ENCODE measurements around the gene CASP12. TPM values are rescaled to one million over a fixed set of nuclear protein-coding genes. Genes with fewer than 3 reads are reported as not detected.

CASP12 gene
- total and polyA plus RNA-seq, 9 of the 15 experiments (the other 6 are each of a cell fraction or from before 2014, with no cell fraction given), result not detected

- in situ Hi-C loops (cut with MboI) (no loop called here), intact Hi-C loops (cut with micrococcal nuclease) (no loop called here)
- Histone ChIP-seq H3K9me3 (replicated peaks; ENCODE audit: control insufficient read depth, insufficient read depth, low read depth, low read length) (no peaks in the 10 kb centered on the region; the same call in 1 of the 2 replicates), H3K27ac (ENCODE audit: extremely low read depth, low read depth, low read length) (no peak overlapping the region), H3K4me2 (ENCODE audit: insufficient read depth, low read length) (no peak overlapping the region), H3K27me3 (ENCODE audit: control insufficient read depth in 2 of 2, insufficient read depth in 2 of 2, low read length in 2 of 2) (no peaks in the 10 kb centered on the region), H3K9me1 (ENCODE audit: control insufficient read depth, insufficient read depth, low read length) (no peaks in the 10 kb centered on the region), H3K9ac (ENCODE audit: insufficient read depth in 1 of 2, low read depth in 2 of 2, low read length in 2 of 2) (no peak overlapping the region), H3K36me3 (ENCODE audit: control insufficient read depth, insufficient read depth, low read length) (no peaks in the 10 kb centered on the region), H3K4me3 (no peak overlapping the region), H3K4me1 (replicated peaks in 1 of 2; ENCODE audit: control insufficient read depth in 2 of 2, insufficient read depth in 2 of 2, low read length in 2 of 2) (no peaks in the 10 kb centered on the region), H3K79me2 (ENCODE audit: control insufficient read depth, insufficient read depth, low read length) (no peaks in the 10 kb centered on the region), H4K20me1 (replicated peaks; ENCODE audit: control insufficient read depth, insufficient read depth, low read length) (no peaks in the 10 kb centered on the region), H2AFZ (ENCODE audit: low read depth, low read length) (no peak overlapping the region)
- ATAC-seq (no peak), DNase-seq (ENCODE audit: extremely low read depth in 1 of 4, low spot score in 3 of 4) (no peak), FAIRE-seq (no peak)
- TF ChIP-seq KDM2B (CRISPR knock-in tag; IDR thresholded peaks at IDR 0.05) (no peak), TAF7 (tag; IDR thresholded peaks at IDR 0.05) (no peak), SMC3 (conservative IDR thresholded peaks at IDR 0.05; ENCODE audit: insufficient read depth, low read depth, low read length) (no peak), TFAM (CRISPR knock-in tag; conservative IDR thresholded peaks at IDR 0.05) (no peak), HDAC2 (IDR thresholded peaks at IDR 0.05) (no peak), SAFB2 (IDR thresholded peaks at IDR 0.05; ENCODE audit: borderline replicate concordance, low read depth, low read length, severe bottlenecking) (no peak)
- TF ChIP-seq, protein P1, sequence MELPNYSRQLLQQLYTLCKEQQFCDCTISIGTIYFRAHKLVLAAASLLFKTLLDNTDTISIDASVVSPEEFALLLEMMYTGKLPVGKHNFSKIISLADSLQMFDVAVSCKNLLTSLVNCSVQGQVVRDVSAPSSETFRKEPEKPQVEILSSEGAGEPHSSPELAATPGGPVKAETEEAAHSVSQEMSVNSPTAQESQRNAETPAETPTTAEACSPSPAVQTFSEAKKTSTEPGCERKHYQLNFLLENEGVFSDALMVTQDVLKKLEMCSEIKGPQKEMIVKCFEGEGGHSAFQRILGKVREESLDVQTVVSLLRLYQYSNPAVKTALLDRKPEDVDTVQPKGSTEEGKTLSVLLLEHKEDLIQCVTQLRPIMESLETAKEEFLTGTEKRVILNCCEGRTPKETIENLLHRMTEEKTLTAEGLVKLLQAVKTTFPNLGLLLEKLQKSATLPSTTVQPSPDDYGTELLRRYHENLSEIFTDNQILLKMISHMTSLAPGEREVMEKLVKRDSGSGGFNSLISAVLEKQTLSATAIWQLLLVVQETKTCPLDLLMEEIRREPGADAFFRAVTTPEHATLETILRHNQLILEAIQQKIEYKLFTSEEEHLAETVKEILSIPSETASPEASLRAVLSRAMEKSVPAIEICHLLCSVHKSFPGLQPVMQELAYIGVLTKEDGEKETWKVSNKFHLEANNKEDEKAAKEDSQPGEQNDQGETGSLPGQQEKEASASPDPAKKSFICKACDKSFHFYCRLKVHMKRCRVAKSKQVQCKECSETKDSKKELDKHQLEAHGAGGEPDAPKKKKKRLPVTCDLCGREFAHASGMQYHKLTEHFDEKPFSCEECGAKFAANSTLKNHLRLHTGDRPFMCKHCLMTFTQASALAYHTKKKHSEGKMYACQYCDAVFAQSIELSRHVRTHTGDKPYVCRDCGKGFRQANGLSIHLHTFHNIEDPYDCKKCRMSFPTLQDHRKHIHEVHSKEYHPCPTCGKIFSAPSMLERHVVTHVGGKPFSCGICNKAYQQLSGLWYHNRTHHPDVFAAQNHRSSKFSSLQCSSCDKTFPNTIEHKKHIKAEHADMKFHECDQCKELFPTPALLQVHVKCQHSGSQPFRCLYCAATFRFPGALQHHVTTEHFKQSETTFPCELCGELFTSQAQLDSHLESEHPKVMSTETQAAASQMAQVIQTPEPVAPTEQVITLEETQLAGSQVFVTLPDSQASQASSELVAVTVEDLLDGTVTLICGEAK (IDR thresholded peaks at IDR 0.05), result no peak
- TF ChIP-seq, protein P1 (CRISPR knock-in tag; IDR thresholded peaks at IDR 0.05), result no peak
- ChIA-PET POLR2A (no interaction called here), CTCF (ENCODE audit: low intra/inter-chr PET ratio) (no interaction called here)
- BruUV-seq (replicated peaks), result no TSS peak
- WGBS (ENCODE audit: insufficient coverage, low coverage, missing lambda C conversion rate), result 0% methylated on average over 1 of the region's 1 CpG
These were observed 57.1 kb downstream of the CASP12 start for GRCh38 chr11:104841185-104841584.
